Colonic mucosa (tissue), 4 donors: ENCODE measurements around the gene BICRAL. TPM values are rescaled to one million over a fixed set of nuclear protein-coding genes. Genes with fewer than 3 reads are reported as not detected.
"Not testable (repeated sequence)": the region's sequence is repeated elsewhere in the genome, so short reads cannot be mapped to it uniquely, and the experiment has no call there.

Experiments
- DNase-seq: peaks from one replicate; pipeline ENCODE4 v3.0.0-alpha.2; 2020
- H3K27ac ChIP-seq: fragments of 200-600 bp; one replicate; pipeline ENCODE4 v1.8.0; 2021
- H3K27me3 ChIP-seq: fragments of 200-600 bp; one replicate; pipeline ENCODE4 v1.8.0; 2021
- H3K36me3 ChIP-seq: fragments of 200-600 bp; one replicate; pipeline ENCODE4 v1.8.0; 2021
- H3K4me1 ChIP-seq: fragments of 200-600 bp; one replicate; pipeline ENCODE4 v1.8.0; 2021; ENCODE audit warnings: mild to moderate bottlenecking
- H3K4me3 ChIP-seq: fragments of 200-600 bp; one replicate; pipeline ENCODE4 v1.8.0; 2021
- H3K9ac ChIP-seq, 2 donors: one replicate each; pipeline ENCODE4 v1.7.0; 2013; ENCODE audit warnings: control low read depth in 2 of 2, low read depth in 2 of 2, low read length in 2 of 2
- H3K9me3 ChIP-seq: fragments of 200-600 bp; one replicate; pipeline ENCODE4 v1.8.0; 2021
- intact Hi-C: fragments of 100-400 bp; cut with DNase I; formaldehyde crosslinking; loops from one replicate; pipeline ENCODE4 v1.14.1; 2022
- total RNA-seq, 2 donors: library from RNA; stranded (reverse); fragmentation: NEBNext Ultra II Directional in 1 of 2; extraction: Animal tissue kit (Norgen Biotek cat#: 25700) in 1 of 2; gene quantifications; one replicate each; pipeline ENCODE4 v1.2.1, GENCODE V29; 2021
- TF ChIP-seq, protein P1 (sequence below): fragments of 200-600 bp; IDR thresholded peaks from one replicate; pipeline ENCODE4 v1.8.0; 2022; ENCODE audit warnings: antibody characterized with exemption, mild to moderate bottlenecking
- donor health status: healthy.
- donor health status: DM: no; HTN: no; CAD: no.
- donor health status: DM: no; HTN: no; CAD: no.

Gene BICRAL
- total RNA-seq, 2 donors from 2014 or later: 11.5 to 15.3 TPM

- Histone ChIP-seq H3K9ac (no peak overlapping the region), H3K4me1 (no peaks in the 10 kb centered on the region), H3K36me3 (no peaks in the 10 kb centered on the region), H3K4me3 (no peak overlapping the region), H3K27me3 (no peaks in the 10 kb centered on the region), H3K9me3 (no peaks in the 10 kb centered on the region), H3K27ac (no peak overlapping the region)
- no peak for DNase-seq
- TF ChIP-seq, protein P1, sequence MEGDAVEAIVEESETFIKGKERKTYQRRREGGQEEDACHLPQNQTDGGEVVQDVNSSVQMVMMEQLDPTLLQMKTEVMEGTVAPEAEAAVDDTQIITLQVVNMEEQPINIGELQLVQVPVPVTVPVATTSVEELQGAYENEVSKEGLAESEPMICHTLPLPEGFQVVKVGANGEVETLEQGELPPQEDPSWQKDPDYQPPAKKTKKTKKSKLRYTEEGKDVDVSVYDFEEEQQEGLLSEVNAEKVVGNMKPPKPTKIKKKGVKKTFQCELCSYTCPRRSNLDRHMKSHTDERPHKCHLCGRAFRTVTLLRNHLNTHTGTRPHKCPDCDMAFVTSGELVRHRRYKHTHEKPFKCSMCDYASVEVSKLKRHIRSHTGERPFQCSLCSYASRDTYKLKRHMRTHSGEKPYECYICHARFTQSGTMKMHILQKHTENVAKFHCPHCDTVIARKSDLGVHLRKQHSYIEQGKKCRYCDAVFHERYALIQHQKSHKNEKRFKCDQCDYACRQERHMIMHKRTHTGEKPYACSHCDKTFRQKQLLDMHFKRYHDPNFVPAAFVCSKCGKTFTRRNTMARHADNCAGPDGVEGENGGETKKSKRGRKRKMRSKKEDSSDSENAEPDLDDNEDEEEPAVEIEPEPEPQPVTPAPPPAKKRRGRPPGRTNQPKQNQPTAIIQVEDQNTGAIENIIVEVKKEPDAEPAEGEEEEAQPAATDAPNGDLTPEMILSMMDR: no peak
- intact Hi-C loops: no loop called here
Measured at GRCh38 chr6:42808492-42809483, 26.9 kb downstream of the BICRAL start.

DNA sequence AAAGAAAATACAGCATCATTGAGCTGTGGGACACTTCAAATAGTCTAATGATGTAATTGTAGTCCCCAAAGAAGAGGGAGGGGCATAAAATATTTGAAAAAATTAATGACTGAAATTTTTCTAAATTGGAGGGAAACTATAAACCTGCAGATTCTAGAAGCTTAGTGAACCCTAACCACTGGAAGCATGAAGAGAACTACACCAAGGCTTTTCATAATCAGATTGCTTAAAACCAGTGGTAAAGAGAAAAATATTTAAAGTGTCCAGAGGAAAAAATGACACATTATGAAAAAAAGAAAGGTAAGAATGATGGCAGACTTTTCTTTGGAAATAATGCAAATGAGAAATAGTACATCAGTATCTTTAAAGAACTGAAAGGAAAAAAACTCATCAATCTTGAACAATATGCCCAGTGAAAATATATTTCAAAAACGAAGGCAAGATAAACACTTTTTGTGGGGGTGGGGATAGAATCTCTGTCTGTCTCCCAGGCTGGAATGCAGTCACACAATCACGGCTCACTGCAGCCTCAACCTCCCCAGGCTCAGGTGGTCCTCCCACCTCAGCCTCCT is 31.3 kb downstream of the BICRAL start:
- Histone ChIP-seq H3K36me3 (no peaks in the 10 kb centered on the region), H3K4me3 (no peak overlapping the region), H3K4me1 (no peaks in the 10 kb centered on the region), H3K9ac (no peak overlapping the region), H3K27me3 (no peaks in the 10 kb centered on the region), H3K27ac (no peak overlapping the region), H3K9me3 (no peaks in the 10 kb centered on the region)
- TF ChIP-seq, protein P1: no peak
- intact Hi-C loops: no loop called here
- no peak for DNase-seq

- H3K27ac ChIP-seq: no peak overlapping the region
- DNase-seq: no peak
- TF ChIP-seq, protein P1: no peak
- no peaks in the 10 kb centered on the region for H3K4me1 ChIP-seq
- no peak overlapping the region for H3K9ac ChIP-seq
- H3K4me3 ChIP-seq: no peak overlapping the region
- intact Hi-C loops: no loop called here
- H3K27me3 ChIP-seq: no peaks in the 10 kb centered on the region
- H3K9me3 ChIP-seq: no peaks in the 10 kb centered on the region
- H3K36me3 ChIP-seq: no peaks in the 10 kb centered on the region
Measured at GRCh38 chr6:42813906-42814444, 32.1 kb downstream of the BICRAL start.

DNA sequence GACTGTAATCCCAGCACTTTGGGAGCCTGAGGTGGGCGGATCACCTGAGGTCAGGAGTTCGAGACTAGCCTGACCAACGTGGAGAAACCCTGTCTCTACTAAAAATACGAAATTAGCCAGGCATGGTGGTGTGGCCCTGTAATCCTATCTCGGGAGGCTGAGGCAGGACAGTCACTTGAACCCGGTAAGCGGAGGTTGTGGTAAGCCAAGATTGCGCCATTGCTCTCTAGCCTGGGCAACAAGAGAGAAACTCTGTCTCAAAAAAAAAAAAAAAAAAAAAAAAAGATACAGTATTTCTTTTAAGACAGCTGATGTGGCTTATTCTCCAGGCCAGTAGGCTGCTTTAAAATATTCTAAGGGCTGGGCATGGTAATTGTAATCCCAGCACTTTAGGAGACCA is 33.9 kb downstream of the BICRAL start:
- H3K9me3 ChIP-seq, H3K27ac ChIP-seq, H3K9ac ChIP-seq, H3K4me3 ChIP-seq, H3K36me3 ChIP-seq, intact Hi-C loops, H3K4me1 ChIP-seq, DNase-seq, H3K27me3 ChIP-seq: not testable (repeated sequence)

- Histone ChIP-seq H3K27me3 (no peaks in the 10 kb centered on the region), H3K9me3 (no peaks in the 10 kb centered on the region), H3K9ac (no peak overlapping the region), H3K4me3 (no peak overlapping the region), H3K27ac (no peak overlapping the region), H3K4me1 (no peaks in the 10 kb centered on the region), H3K36me3 (no peaks in the 10 kb centered on the region)
- intact Hi-C loops: no loop called here
- no peak for DNase-seq
- TF ChIP-seq, protein P1: no peak
Measured at GRCh38 chr6:42817907-42818306, 36.1 kb downstream of the BICRAL start.
